SK-N-SH (cell line): Measurements from ENCODE around the gene NFX1. TPM values are rescaled to one million over a fixed set of nuclear protein-coding genes. Genes with fewer than 3 reads are reported as not detected.
"Not testable (repeated sequence)": the region's sequence is repeated elsewhere in the genome, so short reads cannot be mapped to it uniquely, and the experiment has no call there.

ENCODE experiments used
- CTCF ChIA-PET: fragments of 300-600, 350-600 bp; formaldehyde crosslinking; extraction: SDS; loops from one replicate; lab custom pipeline; 2021; lab: Yijun Ruan, JAX
- POLR2A ChIA-PET: fragments of 350-600 bp; sonication (Branson Sonifier 250); formaldehyde crosslinking; extraction: SDS; loops from one replicate; lab custom pipeline; 2020; ENCODE audit warnings: antibody characterized with exemption, inconsistent platforms; lab: Yijun Ruan, JAX
- DNase-seq: peaks from one replicate; pipeline ENCODE4 v3.0.0; 2012
- H2AFZ ChIP-seq: fragments of 200-600 bp; sonication (generic); 2 replicates; pipeline ENCODE4 v1.8.1; 2016; ENCODE audit warnings: antibody characterized with exemption, mild to moderate bottlenecking, low read depth
- H3F3A ChIP-seq: fragments of 200-600 bp; sonication (generic); replicated peaks from 2 replicates; pipeline ENCODE3; 2016; ENCODE audit warnings: antibody characterized with exemption, mild to moderate bottlenecking; ENCODE audit not compliant: insufficient read depth
- H3K27ac ChIP-seq, 2 experiments: fragments of 200-500 bp in 1 of 2; fragments of 200-600 bp in 1 of 2; sonication (Bioruptor generic) in 1 of 2; sonication (generic), shearing (Covaris generic) in 1 of 2; 2 replicates each; pipeline versions ENCODE4 v1.5.1 to v1.6.1; 2014 to 2016; ENCODE audit warnings: low read depth in 2 of 2, inconsistent platforms in 1 of 2, low read length in 1 of 2, mild to moderate bottlenecking in 1 of 2, mixed read lengths in 1 of 2
- H3K27me3 ChIP-seq: fragments of 200-600 bp; sonication (generic), shearing (Covaris generic); 2 replicates; pipeline ENCODE4 v1.6.1; 2016; ENCODE audit warnings: mixed run types; ENCODE audit not compliant: insufficient read depth
- H3K36me3 ChIP-seq, 2 experiments: fragments of 200-500 bp in 1 of 2; fragments of 200-600 bp in 1 of 2; sonication (Bioruptor generic) in 1 of 2; sonication (generic) in 1 of 2; replicated peaks in 1 of 2; 2 replicates each; pipeline versions ENCODE3 to v1.5.1; 2014 to 2016; ENCODE audit warnings: low read length in 1 of 2, mild to moderate bottlenecking in 1 of 2; ENCODE audit not compliant: insufficient read depth in 2 of 2, control insufficient read depth in 1 of 2
- H3K4me1 ChIP-seq, 2 experiments: fragments of 200-500 bp in 1 of 2; fragments of 200-600 bp in 1 of 2; sonication (Bioruptor generic) in 1 of 2; sonication (generic), shearing (Covaris generic) in 1 of 2; 2 replicates each; pipeline versions ENCODE4 v1.5.1 to v1.6.1; 2014 to 2016; ENCODE audit warnings: low read depth in 1 of 2, low read length in 1 of 2, mixed run types in 1 of 2; ENCODE audit not compliant: insufficient read depth in 2 of 2, control insufficient read depth in 1 of 2
- H3K4me2 ChIP-seq: fragments of 200-600 bp; sonication (generic), shearing (Covaris generic); 2 replicates; pipeline ENCODE4 v1.6.1; 2017; ENCODE audit warnings: mixed run types
- H3K4me3 ChIP-seq, 2 experiments: fragments of 200-500 bp in 1 of 2; fragments of 200-600 bp in 1 of 2; sonication (Bioruptor generic) in 1 of 2; sonication (generic), shearing (Covaris generic) in 1 of 2; 2 replicates each; pipeline versions ENCODE4 v1.5.1 to v1.8.1; 2014 to 2016; ENCODE audit warnings: low read depth in 2 of 2, inconsistent platforms in 1 of 2, low read length in 1 of 2, mild to moderate bottlenecking in 1 of 2, mixed read lengths in 1 of 2, moderate library complexity in 1 of 2
- H3K79me2 ChIP-seq: fragments of 200-600 bp; sonication (generic); 2 replicates; pipeline ENCODE4 v1.8.1; 2017; ENCODE audit warnings: mild to moderate bottlenecking; ENCODE audit not compliant: insufficient read depth
- H3K9ac ChIP-seq: fragments of 200-600 bp; sonication (generic); 2 replicates; pipeline ENCODE4 v1.6.1; 2017; ENCODE audit warnings: mixed run types
- H3K9me2 ChIP-seq: fragments of 200-600 bp; sonication (generic); 2 replicates; pipeline ENCODE4 v1.6.1; 2017; ENCODE audit warnings: mixed run types
- H3K9me3 ChIP-seq: fragments of 200-600 bp; sonication (generic); 2 replicates; pipeline ENCODE4 v1.6.1; 2017; ENCODE audit warnings: mixed run types, mild to moderate bottlenecking, moderate library complexity
- H4K20me1 ChIP-seq: fragments of 200-600 bp; sonication (generic); 2 replicates; pipeline ENCODE4 v1.6.1; 2017; ENCODE audit warnings: mild to moderate bottlenecking, mixed run types; ENCODE audit not compliant: insufficient read depth
- EP300 ChIP-seq, 2 experiments: IDR thresholded peaks; 2 replicates each; pipeline versions ENCODE4 v1.4.0 to v1.6.1; 2012; ENCODE audit warnings: borderline replicate concordance in 1 of 2, low read depth in 1 of 2, low read length in 1 of 2
- EZH2phosphoT487 ChIP-seq: fragments of 200-600 bp; sonication (generic); IDR thresholded peaks from 2 replicates; pipeline ENCODE4 v1.6.1; 2017; ENCODE audit warnings: low read depth, mixed run types, mild to moderate bottlenecking, antibody characterized with exemption, moderate library complexity, borderline replicate concordance
- FOXM1 ChIP-seq: IDR thresholded peaks from 2 replicates; pipeline ENCODE4 v1.4.0; 2012; ENCODE audit warnings: low read depth, mild to moderate bottlenecking
- GABPA ChIP-seq: IDR thresholded peaks from 2 replicates; pipeline ENCODE4 v1.4.0; 2012; ENCODE audit warnings: low read depth, mild to moderate bottlenecking
- GATA2 ChIP-seq: sonication (generic); formaldehyde crosslinking; IDR thresholded peaks from 2 replicates; pipeline ENCODE4 v1.5.0; 2020; ENCODE audit warnings: mild to moderate bottlenecking, missing genetic modification reagents
- JUND ChIP-seq: IDR thresholded peaks from 2 replicates; pipeline ENCODE4 v1.4.0; 2012
- MAX ChIP-seq: IDR thresholded peaks from 2 replicates; pipeline ENCODE4 v1.4.0; 2012; ENCODE audit warnings: low read depth
- MEF2A ChIP-seq: IDR thresholded peaks from 2 replicates; pipeline ENCODE4 v1.4.0; 2012; ENCODE audit warnings: low read depth, borderline replicate concordance
- MXI1 ChIP-seq: IDR thresholded peaks from 2 replicates; pipeline ENCODE4 v1.6.1; 2012; ENCODE audit warnings: mild to moderate bottlenecking, low read depth, low read length, improper control_type of control experiment
- SIN3A ChIP-seq: IDR thresholded peaks from 2 replicates; pipeline ENCODE4 v1.6.1; 2012; ENCODE audit warnings: low read depth, mild to moderate bottlenecking, low read length, moderate library complexity, borderline replicate concordance
- TCF12 ChIP-seq: IDR thresholded peaks from 2 replicates; pipeline ENCODE4 v1.4.0; 2012
- TEAD4 ChIP-seq: IDR thresholded peaks from 2 replicates; pipeline ENCODE4 v1.4.0; 2012; ENCODE audit warnings: mild to moderate bottlenecking, borderline replicate concordance; ENCODE audit not compliant: insufficient read depth
- USF2 ChIP-seq: fragments of 150-350 bp; IDR thresholded peaks from 2 replicates; pipeline ENCODE4 v1.6.1; 2017; ENCODE audit warnings: antibody characterized with exemption, low read length, low read depth, borderline replicate concordance
- YY1 ChIP-seq: IDR thresholded peaks from 2 replicates; pipeline ENCODE4 v1.4.0; 2012; ENCODE audit warnings: low read depth, mild to moderate bottlenecking
- ZBTB33 ChIP-seq: IDR thresholded peaks from 2 replicates; pipeline ENCODE4 v1.4.0; 2012; ENCODE audit warnings: low read depth, borderline replicate concordance
- WGBS: methylation state at CpG from one replicate; pipeline ENCODE4 v1.1.6; 2017; ENCODE audit warnings: low lambda C conversion rate; 5-methylcytosine and 5-hydroxymethylcytosine counted together
- polyA plus RNA-seq, 3 experiments: library from polyadenylated mRNA; depleted of rRNA; stranded (reverse); fragments of >200 nt; gene quantifications; 2 replicates each; pipeline ENCODE4 v1.2.3, GENCODE V29; 2012
- TF ChIP-seq, protein P1 (sequence below): fragments of 150-350 bp; IDR thresholded peaks from 2 replicates; pipeline ENCODE4 v1.6.1; 2016; ENCODE audit warnings: mild to moderate bottlenecking, low read depth, low read length

NFX1 gene
- polyA plus RNA-seq, 1 of the 3 experiments (the other 2 are of a cell fraction): 19.6 TPM

DNA sequence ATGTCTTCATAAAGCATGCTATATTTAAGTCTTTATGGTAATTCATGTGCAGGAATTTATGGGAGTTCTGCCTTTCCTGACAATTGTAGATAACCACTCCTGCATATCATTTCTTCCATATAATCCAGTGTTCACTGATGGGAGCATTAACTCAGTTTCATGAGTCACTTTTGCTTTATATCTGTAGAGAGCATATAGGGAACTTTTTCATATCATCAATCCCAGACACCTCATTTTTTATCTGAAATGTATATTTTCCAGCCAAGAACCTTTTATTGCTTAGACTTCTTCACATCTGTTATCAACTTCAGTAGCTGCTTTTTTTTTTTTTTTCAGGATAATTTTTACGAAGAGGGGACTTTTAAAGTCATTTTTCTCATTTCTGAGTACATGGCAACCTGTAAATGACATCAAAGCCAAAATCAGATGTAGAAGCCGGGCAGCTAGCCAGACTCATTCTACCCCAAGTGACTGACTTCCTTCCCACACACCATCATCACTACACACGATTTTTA is 41.1 kb downstream of the NFX1 start:
- no peak overlapping the region for H3K4me3 ChIP-seq
- no peaks in the 10 kb centered on the region for H3K9me3 ChIP-seq
- H3K79me2 ChIP-seq: 0 out of 2 replicates have a peak, but pooled peaks cover 6% of the 10 kb centered on the region
- peaks cover 29 to 55% of the 10 kb centered on the region in 2 experiments for H3K36me3 ChIP-seq
- H3K27me3 ChIP-seq: no peaks in the 10 kb centered on the region
- TF ChIP-seq YY1 (no peak), TCF12 (no peak), MXI1 (0 out of 2 replicates have a peak, but pooled peaks have one; percentile 18), MEF2A (no peak)
- H3K9me2 ChIP-seq: no peaks in the 10 kb centered on the region
- H3F3A ChIP-seq: peaks cover 44% of the 10 kb centered on the region
- peak; percentile 45 for DNase-seq
- H3K4me2 ChIP-seq: 0 out of 2 replicates have a peak overlapping the region, but pooled peaks have one; percentile 4
- CTCF ChIA-PET: interaction anchor here (1.0 to 2.4 kb wide), 4 partner anchors 10 to 44 kb away, joined by 3 to 8 read pairs (median 6); no protein-coding TSS in a partner anchor
- POLR2A ChIA-PET: no interaction called here
- H3K9ac ChIP-seq: no peak overlapping the region
- H3K27ac ChIP-seq: peak overlapping the region; percentile 40 to 90; a peak in 3 of 4 replicates
- peaks cover 12 to 26% of the 10 kb centered on the region in 2 experiments; a peak in 3 of 4 replicates for H3K4me1 ChIP-seq
- H4K20me1 ChIP-seq: no peaks in the 10 kb centered on the region
- H2AFZ ChIP-seq: no peak overlapping the region
- 58% methylated on average over 3 of the region's 3 CpGs for WGBS

DNA sequence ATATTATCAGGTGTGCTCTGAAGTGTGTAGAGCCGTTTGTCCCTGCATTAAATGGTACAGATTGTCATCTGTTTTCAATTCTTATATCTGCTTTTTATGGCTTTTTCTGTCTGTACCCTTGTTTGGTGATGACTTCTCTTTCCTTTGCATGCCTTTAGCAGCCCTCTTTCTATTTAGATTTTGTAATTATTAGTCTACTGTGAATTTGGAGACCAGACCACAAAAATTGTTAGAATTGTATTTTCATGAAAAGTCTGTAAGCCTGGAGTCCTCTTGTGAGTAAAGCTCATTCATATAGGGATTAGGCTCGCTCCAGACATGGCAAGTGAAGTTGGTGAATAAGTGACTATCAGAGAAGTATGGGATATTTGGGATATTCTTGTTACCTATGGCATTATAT is 41.7 kb downstream of the NFX1 start:
- TF ChIP-seq USF2 (no peak), ZBTB33 (no peak), TCF12 (0 out of 2 replicates have a peak, but pooled peaks have one; percentile 16), MAX (no peak), GABPA (no peak), TEAD4 (no peak), FOXM1 (no peak), EZH2phosphoT487 (no peak), GATA2 (CRISPR knock-in tag) (0 out of 2 replicates have a peak, but pooled peaks have one; percentile 45), EP300 (IDR thresholded peaks at IDR 0.05; ENCODE audit: borderline replicate concordance in 1 of 2, low read depth in 1 of 2, low read length in 1 of 2) (no peak), JUND (no peak), SIN3A (no peak)
- TF ChIP-seq, protein P1, sequence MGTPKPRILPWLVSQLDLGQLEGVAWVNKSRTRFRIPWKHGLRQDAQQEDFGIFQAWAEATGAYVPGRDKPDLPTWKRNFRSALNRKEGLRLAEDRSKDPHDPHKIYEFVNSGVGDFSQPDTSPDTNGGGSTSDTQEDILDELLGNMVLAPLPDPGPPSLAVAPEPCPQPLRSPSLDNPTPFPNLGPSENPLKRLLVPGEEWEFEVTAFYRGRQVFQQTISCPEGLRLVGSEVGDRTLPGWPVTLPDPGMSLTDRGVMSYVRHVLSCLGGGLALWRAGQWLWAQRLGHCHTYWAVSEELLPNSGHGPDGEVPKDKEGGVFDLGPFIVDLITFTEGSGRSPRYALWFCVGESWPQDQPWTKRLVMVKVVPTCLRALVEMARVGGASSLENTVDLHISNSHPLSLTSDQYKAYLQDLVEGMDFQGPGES: no peak
- Histone ChIP-seq H3K36me3 (peaks cover 25 to 61% of the 10 kb centered on the region in 2 experiments), H3K9me3 (no peaks in the 10 kb centered on the region), H3K9me2 (no peaks in the 10 kb centered on the region), H3K4me1 (peaks cover 12 to 26% of the 10 kb centered on the region in 2 experiments; a peak in 3 of 4 replicates), H3K27me3 (no peaks in the 10 kb centered on the region), H3K9ac (no peak overlapping the region), H4K20me1 (no peaks in the 10 kb centered on the region), H3K79me2 (0 out of 2 replicates have a peak, but pooled peaks cover 6% of the 10 kb centered on the region), H3K27ac (peak overlapping the region; percentile 40 to 90), H3F3A (peaks cover 38% of the 10 kb centered on the region), H3K4me3 (no peak overlapping the region), H2AFZ (no peak overlapping the region), H3K4me2 (0 out of 2 replicates have a peak overlapping the region, but pooled peaks have one; percentile 4)
- DNase-seq: no peak
- WGBS: 54% methylated on average over 2 of the region's 2 CpGs
- ChIA-PET CTCF (interaction anchor here (1.0 to 2.4 kb wide), 4 partner anchors 11 to 45 kb away, joined by 3 to 8 read pairs (median 6); no protein-coding TSS in a partner anchor), POLR2A (no interaction called here)

- POLR2A ChIA-PET, H2AFZ ChIP-seq, H4K20me1 ChIP-seq, H3K9me2 ChIP-seq, H3K9me3 ChIP-seq, DNase-seq, H3K9ac ChIP-seq, H3K4me3 ChIP-seq, H3K79me2 ChIP-seq, H3K27me3 ChIP-seq, H3K4me2 ChIP-seq: not testable (repeated sequence)
- Histone ChIP-seq H3F3A (peaks cover 38% of the 10 kb centered on the region), H3K27ac (peak overlapping the region in 1 of 2 experiments; percentile 40; a peak in 1 of 4 replicates), H3K4me1 (peaks cover 12 to 21% of the 10 kb centered on the region in 2 experiments; a peak in 3 of 4 replicates), H3K36me3 (peaks cover 31 to 70% of the 10 kb centered on the region in 2 experiments)
- WGBS: 96% methylated on average over 7 of the region's 7 CpGs
- CTCF ChIA-PET: interaction anchor here (2.1 kb wide), 1 partner anchor 42 kb away, joined by 8 read pairs; no protein-coding TSS in a partner anchor
Measured at GRCh38 chr9:33332956-33333355, 42.6 kb downstream of the NFX1 start.
